Parathyroid adenoma (tissue), 2 donors: Measurements from ENCODE around the gene GSG1L.

Experiments used
- H2AFZ ChIP-seq: fragments of 300-600 bp; sonication (generic); one replicate; pipeline ENCODE4 v1.7.0; 2017; ENCODE audit warnings: antibody characterized with exemption, mild to moderate bottlenecking
- H3K27ac ChIP-seq: fragments of 300-600 bp; sonication (generic); one replicate; pipeline ENCODE4 v1.7.0; 2017
- H3K27me3 ChIP-seq: fragments of 300-600 bp; sonication (generic); one replicate; pipeline ENCODE4 v1.7.0; 2017; ENCODE audit warnings: low read length; ENCODE audit not compliant: control insufficient read depth, insufficient read depth
- H3K36me3 ChIP-seq: fragments of 300-600 bp; sonication (generic); one replicate; pipeline ENCODE4 v1.7.0; 2017; ENCODE audit warnings: low read length; ENCODE audit not compliant: control insufficient read depth, insufficient read depth
- H3K4me1 ChIP-seq: fragments of 300-600 bp; sonication (generic); one replicate; pipeline ENCODE4 v1.7.0; 2017; ENCODE audit warnings: control low read depth
- H3K4me2 ChIP-seq: fragments of 300-600 bp; sonication (generic); one replicate; pipeline ENCODE4 v1.7.0; 2017; ENCODE audit warnings: low read length
- H3K4me3 ChIP-seq: fragments of 300-600 bp; sonication (generic); one replicate; pipeline ENCODE4 v1.7.0; 2017; ENCODE audit warnings: low read depth, low read length
- H3K79me2 ChIP-seq: fragments of 300-600 bp; sonication (generic); one replicate; pipeline ENCODE4 v1.7.0; 2017; ENCODE audit warnings: control low read depth
- H3K9ac ChIP-seq: fragments of 300-600 bp; sonication (generic); one replicate; pipeline ENCODE4 v1.7.0; 2017; ENCODE audit warnings: mild to moderate bottlenecking
- H3K9me3 ChIP-seq: fragments of 300-600 bp; sonication (generic); one replicate; pipeline ENCODE4 v1.7.0; 2017; ENCODE audit warnings: low read length; ENCODE audit not compliant: control insufficient read depth
- TF ChIP-seq, protein P1 (sequence below): fragments of 300-600 bp; sonication (generic); IDR thresholded peaks from one replicate; pipeline ENCODE4 v1.7.0; 2017; ENCODE audit warnings: antibody characterized with exemption, mild to moderate bottlenecking
- donor health status: primary hyperparathyroidism.

The GSG1L gene

DNA sequence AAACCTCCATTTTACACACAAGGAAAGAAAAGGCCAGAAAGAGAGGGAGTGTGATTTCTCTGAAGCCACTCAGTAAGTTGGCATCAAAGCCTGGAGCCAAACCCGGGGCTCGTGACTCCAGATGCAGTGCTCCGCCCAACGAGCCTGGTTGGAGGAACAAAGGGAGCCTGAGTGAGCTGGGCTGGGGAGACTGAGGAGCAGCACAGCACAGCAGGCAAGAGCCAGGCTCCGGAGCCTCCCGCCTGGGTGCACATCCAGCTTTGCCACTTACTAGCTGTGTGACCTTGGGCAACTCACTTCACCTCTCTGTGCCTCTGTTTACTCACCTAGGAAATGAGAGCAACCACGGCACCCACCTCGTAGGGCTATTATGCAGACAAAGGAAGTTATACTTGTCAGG, 5.6 kb downstream of the GSG1L start:
- H3K36me3 ChIP-seq, result no peaks in the 10 kb centered on the region
- no peak overlapping the region for H3K4me2 ChIP-seq
- no peak overlapping the region for H2AFZ ChIP-seq
- no peaks in the 10 kb centered on the region for H3K79me2 ChIP-seq
- TF ChIP-seq, protein P1, sequence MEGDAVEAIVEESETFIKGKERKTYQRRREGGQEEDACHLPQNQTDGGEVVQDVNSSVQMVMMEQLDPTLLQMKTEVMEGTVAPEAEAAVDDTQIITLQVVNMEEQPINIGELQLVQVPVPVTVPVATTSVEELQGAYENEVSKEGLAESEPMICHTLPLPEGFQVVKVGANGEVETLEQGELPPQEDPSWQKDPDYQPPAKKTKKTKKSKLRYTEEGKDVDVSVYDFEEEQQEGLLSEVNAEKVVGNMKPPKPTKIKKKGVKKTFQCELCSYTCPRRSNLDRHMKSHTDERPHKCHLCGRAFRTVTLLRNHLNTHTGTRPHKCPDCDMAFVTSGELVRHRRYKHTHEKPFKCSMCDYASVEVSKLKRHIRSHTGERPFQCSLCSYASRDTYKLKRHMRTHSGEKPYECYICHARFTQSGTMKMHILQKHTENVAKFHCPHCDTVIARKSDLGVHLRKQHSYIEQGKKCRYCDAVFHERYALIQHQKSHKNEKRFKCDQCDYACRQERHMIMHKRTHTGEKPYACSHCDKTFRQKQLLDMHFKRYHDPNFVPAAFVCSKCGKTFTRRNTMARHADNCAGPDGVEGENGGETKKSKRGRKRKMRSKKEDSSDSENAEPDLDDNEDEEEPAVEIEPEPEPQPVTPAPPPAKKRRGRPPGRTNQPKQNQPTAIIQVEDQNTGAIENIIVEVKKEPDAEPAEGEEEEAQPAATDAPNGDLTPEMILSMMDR, result no peak
- no peak overlapping the region for H3K9ac ChIP-seq
- H3K27me3 ChIP-seq, result no peaks in the 10 kb centered on the region
- H3K4me1 ChIP-seq, result no peaks in the 10 kb centered on the region
- no peak overlapping the region for H3K4me3 ChIP-seq
- H3K9me3 ChIP-seq, result no peaks in the 10 kb centered on the region
- H3K27ac ChIP-seq, result no peak overlapping the region

DNA sequence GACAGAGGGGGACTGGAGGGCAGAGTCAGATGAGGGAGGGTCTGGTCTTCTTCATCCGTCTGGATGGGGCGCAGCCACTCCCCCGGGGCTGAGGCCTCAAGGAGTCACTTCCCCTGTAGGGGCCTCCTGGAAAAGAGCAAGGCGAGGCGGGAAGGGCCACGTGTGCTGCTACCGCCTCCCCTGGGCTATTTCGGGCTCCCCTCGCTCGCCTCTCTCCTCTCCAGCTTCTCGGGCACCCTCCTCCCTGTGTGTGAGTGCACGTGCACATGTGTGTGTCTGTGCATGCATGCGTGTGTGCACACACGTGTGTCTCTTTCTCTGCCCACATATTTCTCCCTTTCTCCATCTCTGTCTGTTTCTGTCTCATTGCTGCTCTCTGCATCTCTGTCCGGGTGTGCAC, 10.1 kb downstream of the GSG1L start:
- Histone ChIP-seq H3K4me1 (no peaks in the 10 kb centered on the region), H2AFZ (no peak overlapping the region), H3K27ac (no peak overlapping the region), H3K79me2 (no peaks in the 10 kb centered on the region), H3K4me2 (no peak overlapping the region), H3K36me3 (no peaks in the 10 kb centered on the region), H3K9ac (no peak overlapping the region), H3K27me3 (no peaks in the 10 kb centered on the region), H3K9me3 (peaks cover 3% of the 10 kb centered on the region), H3K4me3 (no peak overlapping the region)
- TF ChIP-seq, protein P1, result no peak

DNA sequence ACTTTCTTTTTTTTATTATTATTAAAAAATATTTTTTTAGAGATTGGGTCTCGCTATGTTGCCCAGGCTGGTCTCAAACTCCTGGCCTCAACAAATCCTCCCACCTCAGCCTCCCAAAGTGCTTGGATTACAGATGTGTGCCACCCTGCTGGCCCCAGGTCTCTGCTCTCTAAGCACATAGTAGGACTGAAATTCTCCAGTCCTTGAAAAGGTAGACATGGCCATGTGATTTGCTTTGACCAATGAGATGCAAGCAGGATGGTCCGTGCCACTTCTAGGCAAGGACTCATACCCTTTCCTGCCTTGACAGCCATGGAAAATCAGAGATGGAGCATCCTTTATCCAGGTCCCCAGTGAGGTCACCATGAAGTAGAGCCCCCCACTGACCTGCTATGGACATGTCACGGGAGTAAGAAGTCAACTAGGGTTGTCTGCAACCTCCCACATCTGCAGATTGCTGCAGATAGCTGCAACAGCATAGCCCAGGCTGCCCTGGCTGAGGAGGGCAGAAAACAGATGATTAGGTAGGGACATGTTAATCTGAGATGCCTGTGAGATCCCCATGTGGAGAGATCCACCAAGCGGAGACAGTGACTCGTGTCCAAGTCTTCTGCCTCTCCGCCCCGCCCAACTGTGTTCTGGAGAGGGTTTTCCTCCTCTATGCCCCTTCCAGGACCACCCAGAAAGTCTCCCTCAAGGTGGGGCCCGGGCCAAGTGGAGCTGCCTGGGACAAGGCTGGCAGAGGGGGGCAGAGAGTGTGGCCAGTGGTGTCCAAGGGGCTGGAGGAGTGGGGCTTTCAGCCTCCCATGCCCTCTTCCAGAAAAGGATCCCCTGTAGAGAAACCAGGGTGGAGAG, 11.0 kb downstream of the GSG1L start:
- TF ChIP-seq, protein P1, result no peak
- no peaks in the 10 kb centered on the region for H3K79me2 ChIP-seq
- no peak overlapping the region for H3K9ac ChIP-seq
- no peaks in the 10 kb centered on the region for H3K4me1 ChIP-seq
- H3K4me3 ChIP-seq, result no peak overlapping the region
- peaks cover 3% of the 10 kb centered on the region for H3K9me3 ChIP-seq
- H3K27ac ChIP-seq, result no peak overlapping the region
- no peak overlapping the region for H3K4me2 ChIP-seq
- no peaks in the 10 kb centered on the region for H3K36me3 ChIP-seq
- no peaks in the 10 kb centered on the region for H3K27me3 ChIP-seq
- H2AFZ ChIP-seq, result no peak overlapping the region

DNA sequence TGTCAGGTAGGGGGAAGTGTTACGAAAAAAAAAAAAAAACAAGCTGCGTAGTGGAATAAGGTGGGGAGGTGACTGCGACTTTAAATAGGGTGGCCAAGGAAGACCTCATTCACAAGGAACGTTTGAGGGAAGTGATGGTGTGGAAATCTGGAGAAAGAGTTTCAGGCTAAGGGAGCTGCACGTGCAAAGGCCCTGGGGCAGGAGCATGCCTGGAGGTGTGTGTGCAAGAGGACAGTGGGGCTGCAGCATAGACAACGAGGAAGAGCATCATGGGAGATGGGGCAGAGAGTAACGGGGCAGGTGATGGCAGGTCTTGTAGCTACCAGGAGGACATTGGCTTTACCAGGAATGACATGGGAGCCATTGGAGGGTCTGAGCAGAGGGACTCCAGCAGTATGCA, 12.0 kb downstream of the GSG1L start:
- H3K79me2 ChIP-seq, result no peaks in the 10 kb centered on the region
- no peak overlapping the region for H3K4me3 ChIP-seq
- no peak overlapping the region for H3K27ac ChIP-seq
- H2AFZ ChIP-seq, result no peak overlapping the region
- no peaks in the 10 kb centered on the region for H3K36me3 ChIP-seq
- H3K9me3 ChIP-seq, result peaks cover 3% of the 10 kb centered on the region
- TF ChIP-seq, protein P1, result no peak
- H3K4me1 ChIP-seq, result no peaks in the 10 kb centered on the region
- no peak overlapping the region for H3K9ac ChIP-seq
- no peaks in the 10 kb centered on the region for H3K27me3 ChIP-seq
- no peak overlapping the region for H3K4me2 ChIP-seq

DNA sequence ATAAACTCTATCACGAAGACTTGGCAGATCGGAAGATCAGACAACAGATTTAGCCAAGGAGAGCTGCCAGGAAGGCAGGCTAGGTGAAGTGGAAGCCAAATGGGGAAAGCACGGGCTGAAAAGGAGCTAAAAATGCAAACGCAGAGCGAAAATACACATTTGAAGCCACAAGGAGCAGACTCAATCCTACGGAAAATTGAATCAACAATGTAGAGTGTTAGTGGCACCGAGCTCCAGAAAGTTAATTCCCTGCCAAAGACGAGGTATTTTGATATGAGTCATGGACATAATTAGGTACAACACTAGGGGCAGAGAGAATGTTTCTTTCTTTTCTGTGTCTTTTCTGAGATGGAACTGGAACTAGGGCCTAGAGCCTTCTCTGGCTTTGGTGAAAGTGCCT, 20.7 kb downstream of the GSG1L start:
- Histone ChIP-seq H3K36me3 (no peaks in the 10 kb centered on the region), H3K4me1 (no peaks in the 10 kb centered on the region), H3K9ac (no peak overlapping the region), H3K79me2 (no peaks in the 10 kb centered on the region), H3K27me3 (no peaks in the 10 kb centered on the region), H3K4me2 (no peak overlapping the region), H3K4me3 (no peak overlapping the region), H3K27ac (no peak overlapping the region), H3K9me3 (no peaks in the 10 kb centered on the region), H2AFZ (no peak overlapping the region)
- TF ChIP-seq, protein P1, result no peak
